Measurements from ENCODE around the gene UGT1A5.

The UGT1A5 gene

GRCh38 chr2:233764264-233764663 lies 51.6 kb downstream of the UGT1A5 start:
- ChIA-PET CTCF (no interaction called here), POLR2A (no interaction called here)
- TF ChIP-seq CTCF (IDR thresholded peaks at IDR 0.05; ENCODE audit: insufficient read depth, low read length, missing control alignments), result no peak
- DNase-seq (ENCODE audit: low read depth, low spot score), result no peak
- H3K4me3 ChIP-seq (ENCODE audit: low read depth, low read length), result no peak overlapping the region

GRCh38 chr2:233764761-233765160 lies 52.1 kb downstream of the UGT1A5 start:
- no peak overlapping the region for H3K4me3 ChIP-seq (ENCODE audit: low read depth, low read length)
- ChIA-PET CTCF (no interaction called here), POLR2A (no interaction called here)
- no peak for DNase-seq (ENCODE audit: low read depth, low spot score)
- TF ChIP-seq CTCF (IDR thresholded peaks at IDR 0.05; ENCODE audit: insufficient read depth, low read length, missing control alignments), result no peak

- TF ChIP-seq CTCF (IDR thresholded peaks at IDR 0.05; ENCODE audit: insufficient read depth, low read length, missing control alignments), result no peak
- ChIA-PET CTCF (no interaction called here), POLR2A (no interaction called here)
- H3K4me3 ChIP-seq (ENCODE audit: low read depth, low read length), result no peak overlapping the region
- DNase-seq (ENCODE audit: low read depth, low spot score), result no peak
These were observed 53.7 kb downstream of the UGT1A5 start for GRCh38 chr2:233766416-233766815.

GRCh38 chr2:233768076-233768475 lies 55.4 kb downstream of the UGT1A5 start:
- ChIA-PET CTCF (no interaction called here), POLR2A (no interaction called here)
- no peak for DNase-seq (ENCODE audit: low read depth, low spot score)
- no peak for TF ChIP-seq CTCF (IDR thresholded peaks at IDR 0.05; ENCODE audit: insufficient read depth, low read length, missing control alignments)
- no peak overlapping the region for H3K4me3 ChIP-seq (ENCODE audit: low read depth, low read length)

- ChIA-PET POLR2A (no interaction called here), CTCF (no interaction called here)
These were observed 56.6 kb downstream of the UGT1A5 start for GRCh38 chr2:233769260-233769659.

GRCh38 chr2:233772153-233772552 lies 59.4 kb downstream of the UGT1A5 start:
- no peak for DNase-seq (ENCODE audit: low read depth, low spot score)
- H3K4me3 ChIP-seq (ENCODE audit: low read depth, low read length), result no peak overlapping the region
- ChIA-PET POLR2A (no interaction called here), CTCF (no interaction called here)
- no peak for TF ChIP-seq CTCF (IDR thresholded peaks at IDR 0.05; ENCODE audit: insufficient read depth, low read length, missing control alignments)

More at GRCh38 chr2:233769260-233769659, 56.6 kb downstream of the UGT1A5 start:
- no peak overlapping the region for H3K4me3 ChIP-seq (ENCODE audit: low read depth, low read length)
- TF ChIP-seq CTCF (IDR thresholded peaks at IDR 0.05; ENCODE audit: insufficient read depth, low read length, missing control alignments), result no peak
- DNase-seq (ENCODE audit: low read depth, low spot score), result no peak
